A673 (cell line): ENCODE measurements around the gene SUPT4H1. TPM values are rescaled to one million over a fixed set of nuclear protein-coding genes. Genes with fewer than 3 reads are reported as not detected.

ENCODE experiments used
- BruUV-seq: library from RNA; stranded (reverse); fragments of 400-500 nt; replicated peaks from 2 replicates; lab custom pipeline; 2021; lab: Mats Ljungman, UMichigan
- CTCF ChIA-PET: fragments of 300-600 bp; sonication (Branson Sonifier 250); formaldehyde crosslinking; loops from one replicate; lab custom pipeline; 2022; ENCODE audit warnings: antibody characterized with exemption; lab: Charles Lee
- POLR2A ChIA-PET: fragments of 300-600 bp; sonication (Branson Sonifier 250); formaldehyde crosslinking; loops from one replicate; lab custom pipeline; 2022; ENCODE audit warnings: antibody characterized with exemption; ENCODE audit not compliant: low non-redundant PET; lab: Charles Lee
- DNase-seq: peaks from one replicate; pipeline ENCODE4 v3.0.0-alpha.2; 2015; ENCODE audit warnings: low spot score
- H3K27ac ChIP-seq: fragments of 200-600 bp; sonication (generic); 2 replicates; pipeline ENCODE4 v1.5.1; 2016; ENCODE audit warnings: mixed run types, low read depth, mild to moderate bottlenecking, mixed read lengths, antibody characterized with exemption, low read length; ENCODE audit not compliant: poor library complexity, severe bottlenecking
- H3K27me3 ChIP-seq: fragments of 200-600 bp; sonication (generic); replicated peaks from 2 replicates; pipeline ENCODE4 v1.6.1; 2017; ENCODE audit warnings: mixed run types, low read depth, mild to moderate bottlenecking, mixed read lengths, antibody characterized with exemption, low read length; ENCODE audit not compliant: insufficient read depth, poor library complexity
- H3K36me3 ChIP-seq: fragments of 200-600 bp; sonication (generic); 2 replicates; pipeline ENCODE4 v1.6.1; 2016; ENCODE audit warnings: mixed run types, mild to moderate bottlenecking, mixed read lengths, antibody characterized with exemption, low read length; ENCODE audit not compliant: insufficient read depth, poor library complexity, severe bottlenecking
- H3K4me1 ChIP-seq: fragments of 200-600 bp; sonication (generic); 2 replicates; pipeline ENCODE4 v1.6.1; 2017; ENCODE audit warnings: mixed run types, mild to moderate bottlenecking, mixed read lengths, antibody characterized with exemption, low read length; ENCODE audit not compliant: insufficient read depth, poor library complexity, severe bottlenecking
- H3K4me3 ChIP-seq: fragments of 200-600 bp; sonication (generic); 2 replicates; pipeline ENCODE4 v1.5.1; 2016; ENCODE audit warnings: low read depth, mixed run types, mild to moderate bottlenecking, mixed read lengths, low read length; ENCODE audit not compliant: poor library complexity, severe bottlenecking
- H3K9me3 ChIP-seq: fragments of 200-600 bp; sonication (generic); 2 replicates; pipeline ENCODE4 v1.6.1; 2016; ENCODE audit warnings: mixed run types, low read depth, mild to moderate bottlenecking, mixed read lengths, antibody characterized with exemption, low read length; ENCODE audit not compliant: poor library complexity, severe bottlenecking
- CTCF ChIP-seq: fragments of 300-800, 200-600 bp; sonication (generic); conservative IDR thresholded peaks from 2 replicates; pipeline ENCODE4 v1.5.1; 2017; ENCODE audit warnings: low read depth, mild to moderate bottlenecking, antibody characterized with exemption, low read length, moderate library complexity, mixed read lengths
- EZH2 ChIP-seq: fragments of 200-600 bp; sonication (generic); IDR thresholded peaks from 2 replicates; pipeline ENCODE4 v1.6.1; 2017; ENCODE audit warnings: borderline replicate concordance, low read depth, mild to moderate bottlenecking, mixed read lengths, antibody characterized with exemption, low read length; ENCODE audit not compliant: poor library complexity, severe bottlenecking
- intact Hi-C: fragments of 100-400 bp; cut with micrococcal nuclease; formaldehyde crosslinking; loops from one replicate; pipeline ENCODE4 v1.10.0; 2022; ENCODE audit not compliant: unreplicated experiment
- total RNA-seq: library from RNA; stranded (reverse); gene quantifications from 2 replicates; pipeline ENCODE4 v1.2.3, GENCODE V29; 2021

Gene SUPT4H1
- total RNA-seq, 1 experiment from 2014 or later, result 106 TPM

DNA sequence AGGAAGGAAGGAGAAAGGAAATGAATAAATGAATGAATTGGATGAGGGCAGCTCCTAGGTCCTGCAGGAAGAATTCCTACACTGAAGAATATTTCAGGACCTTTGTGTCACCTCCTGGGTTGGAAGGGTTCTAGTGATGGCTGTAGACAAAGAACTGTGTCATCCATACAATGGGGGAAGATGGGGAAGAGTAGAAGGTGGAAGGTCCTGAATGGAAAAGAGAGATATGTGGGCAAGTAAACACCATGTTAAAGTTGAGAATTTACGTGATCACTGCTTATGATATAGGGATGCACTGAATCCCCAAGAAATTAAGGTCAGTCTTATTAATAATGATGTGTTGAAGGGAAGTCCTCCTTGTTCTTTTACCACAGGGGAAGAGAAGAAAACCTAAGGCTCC is 4.2 kb upstream of the SUPT4H1 start:
- intact Hi-C loops, result no loop called here
- BruUV-seq, result no TSS peak
- Histone ChIP-seq H3K27me3 (no peaks in the 10 kb centered on the region), H3K36me3 (no peaks in the 10 kb centered on the region), H3K4me1 (no peaks in the 10 kb centered on the region), H3K27ac (no peak overlapping the region), H3K4me3 (no peak overlapping the region), H3K9me3 (no peaks in the 10 kb centered on the region)
- ChIA-PET CTCF (no interaction called here), POLR2A (interaction anchor here (0.7 kb wide), 1 partner anchor 1264 kb away, joined by 22 read pairs; no protein-coding TSS in a partner anchor)
- no peak for DNase-seq
- TF ChIP-seq CTCF (no peak), EZH2 (no peak)

DNA sequence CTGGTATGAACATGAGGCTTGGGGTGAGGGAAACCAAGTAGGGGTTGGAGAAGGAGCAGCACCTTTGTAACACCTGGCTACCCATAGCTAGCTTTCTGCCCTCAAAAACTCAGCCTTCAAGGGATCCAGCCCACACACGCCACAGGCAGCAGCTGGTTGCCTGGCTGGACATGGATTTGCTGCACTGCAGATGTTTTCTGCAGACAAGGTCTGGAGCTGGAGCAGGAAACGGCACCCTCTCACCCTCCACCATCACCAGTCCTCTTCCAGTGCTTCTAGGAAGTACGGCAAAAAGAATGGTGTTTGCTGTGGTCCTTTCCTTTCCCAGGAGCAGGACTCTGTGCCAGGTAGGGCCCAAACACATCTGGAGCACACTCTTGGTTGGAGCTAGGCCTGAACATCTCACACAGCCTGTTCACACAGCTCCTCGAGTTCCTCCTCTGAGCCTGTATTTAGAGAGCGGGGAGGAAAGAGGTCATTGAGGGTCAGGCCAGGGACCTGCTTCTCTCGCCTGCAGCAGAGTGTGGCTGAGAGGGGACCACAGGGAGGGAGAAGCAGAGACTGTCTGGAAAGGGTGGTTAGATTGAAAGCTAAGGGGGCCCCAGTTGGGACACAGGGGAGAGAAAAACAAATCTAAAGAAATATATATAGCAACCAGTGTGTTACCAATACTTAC is 2.7 kb upstream of the SUPT4H1 start:
- CTCF ChIA-PET, result no interaction called here
- peaks cover 2% of the 10 kb centered on the region for H3K36me3 ChIP-seq
- H3K4me1 ChIP-seq, result no peaks in the 10 kb centered on the region
- TF ChIP-seq CTCF (no peak), EZH2 (no peak)
- no peak overlapping the region for H3K4me3 ChIP-seq
- DNase-seq, result no peak
- intact Hi-C loops, result no loop called here
- H3K9me3 ChIP-seq, result no peaks in the 10 kb centered on the region
- no peaks in the 10 kb centered on the region for H3K27me3 ChIP-seq
- no TSS peak for BruUV-seq
- POLR2A ChIA-PET, result interaction anchor here (0.6 kb wide), 1 partner anchor 137 kb away, joined by 6 read pairs; no protein-coding TSS in a partner anchor
- H3K27ac ChIP-seq, result no peak overlapping the region

GRCh38 chr17:58353389-58353825 is 1.4 kb upstream of the SUPT4H1 start:
- BruUV-seq, result no TSS peak
- CTCF ChIA-PET, result no interaction called here
- Histone ChIP-seq H3K9me3 (no peaks in the 10 kb centered on the region), H3K27me3 (no peaks in the 10 kb centered on the region), H3K27ac (no peak overlapping the region), H3K36me3 (peaks cover 15% of the 10 kb centered on the region), H3K4me1 (no peaks in the 10 kb centered on the region), H3K4me3 (peak overlapping the region; percentile 84)
- intact Hi-C loops, result no loop called here
- no peak for TF ChIP-seq CTCF
- no peak for TF ChIP-seq EZH2
- DNase-seq, result no peak
- POLR2A ChIA-PET, result no interaction called here
